Right lobe of liver (tissue), 6 donors: ENCODE results near the gene DYNC1I1. TPM values are rescaled to one million over a fixed set of nuclear protein-coding genes. Genes with fewer than 3 reads are reported as not detected.

Source experiments
- ATAC-seq, 4 donors: fragments of 200-7000 bp; cut with Tn5 transposase; one replicate each; pipeline ENCODE4 v1.9.1; 2020; ENCODE audit warnings: mild to moderate bottlenecking in 4 of 4, moderate library complexity in 4 of 4
- DNase-seq, 3 donors: peaks; one replicate each; pipeline ENCODE4 v3.0.0-alpha.2; 2020
- H3K27ac ChIP-seq, 3 donors: fragments of 200-600 bp; one replicate each; pipeline ENCODE4 v1.8.0; 2022
- H3K27me3 ChIP-seq, 2 donors: fragments of 200-600 bp; one replicate each; pipeline ENCODE4 v1.8.0; 2022
- H3K36me3 ChIP-seq, 4 donors: fragments of 200-600 bp; sonication (generic) in 1 of 4; one replicate each; pipeline versions ENCODE4 v1.5.1 to v1.8.0; 2017 to 2022; ENCODE audit warnings: control low read depth in 1 of 4
- H3K4me1 ChIP-seq, 4 donors: fragments of 200-600 bp; sonication (generic) in 1 of 4; one replicate each; pipeline versions ENCODE4 v1.5.1 to v1.8.0; 2017 to 2022; ENCODE audit warnings: control low read depth in 1 of 4
- H3K4me3 ChIP-seq, 3 donors: fragments of 200-600 bp; one replicate each; pipeline ENCODE4 v1.8.0; 2022
- H3K9me3 ChIP-seq, 4 donors: fragments of 200-600 bp; sonication (generic) in 1 of 4; one replicate each; pipeline versions ENCODE4 v1.5.1 to v1.8.0; 2017 to 2022; ENCODE audit warnings: control low read depth in 1 of 4
- POLR2A ChIP-seq: fragments of 450-650 bp; IDR thresholded peaks from one replicate; pipeline ENCODE4 v1.6.1; 2017; ENCODE audit warnings: antibody characterized with exemption, mild to moderate bottlenecking
- WGBS: methylation state at CpG from one replicate; pipeline ENCODE4 v1.1.6; 2018; ENCODE audit warnings: low coverage, low lambda C conversion rate; ENCODE audit not compliant: insufficient coverage; ENCODE audit errors: missing lambda C conversion rate; 5-methylcytosine and 5-hydroxymethylcytosine counted together
- intact Hi-C, 2 donors: fragments of 100-400 bp; cut with DNase I; formaldehyde crosslinking; loops; one replicate each; pipeline versions ENCODE4 v1.11.2 to v1.14.1; 2022
- total RNA-seq, 6 experiments: library from RNA; depleted of rRNA in 2 of 6; stranded (reverse); fragments of >200 nt in 2 of 6; fragmentation: NEBNext Ultra II Directional in 3 of 6; extraction: Animal tissue kit (Norgen Biotek cat#: 25700) in 3 of 6; gene quantifications; one replicate each; pipeline versions ENCODE4 v1.1.0 to v1.2.4, GENCODE V29; 2016 to 2023
- TF ChIP-seq, protein P1 (sequence below), 4 donors: fragments of 200-600 bp in 3 of 4; fragments of 450-650 bp in 1 of 4; IDR thresholded peaks; one replicate each; pipeline versions ENCODE4 v1.5.1 to v1.8.0; 2016 to 2022; ENCODE audit warnings: antibody characterized with exemption in 4 of 4, mild to moderate bottlenecking in 2 of 4
- donor health status: DM: no; HTN: yes; CAD: no.
- donor health status: DM: no; HTN: no; CAD: no.
- donor health status: DM: no; HTN: no; CAD: no.
- donor health status: DM: no; HTN: yes; CAD: no.
- donor health status: DM: no; HTN: yes; CAD: no.

DYNC1I1 gene
- total RNA-seq, 6 experiments from 2014 or later = 0.09 to 1.1 (median 0.62) TPM

DNA sequence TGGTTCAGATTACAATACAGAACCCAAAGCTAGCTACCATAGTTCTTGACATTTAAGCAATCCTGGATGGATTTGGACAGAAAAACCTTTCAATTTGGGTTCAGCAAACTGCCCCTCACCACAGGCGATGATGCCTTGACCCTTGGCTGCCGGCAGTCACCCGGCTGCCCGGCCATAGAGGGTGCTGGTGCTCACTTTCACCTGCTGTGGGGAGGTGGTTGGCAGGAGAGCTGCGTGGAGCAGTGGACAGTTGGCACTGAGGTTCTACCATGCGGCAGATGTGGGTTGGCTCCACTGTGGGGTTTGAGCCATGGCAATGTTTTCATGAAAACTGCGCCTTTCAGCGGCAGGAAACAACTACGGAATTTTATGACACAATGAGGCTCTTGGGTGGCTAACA, 99.5 kb downstream of the DYNC1I1 start:
- H3K27ac ChIP-seq = no peak overlapping the region
- DNase-seq (no peak), ATAC-seq (no peak)
- H3K27me3 ChIP-seq = no peaks in the 10 kb centered on the region
- no peaks in the 10 kb centered on the region for H3K9me3 ChIP-seq
- intact Hi-C loops = no loop called here
- H3K4me3 ChIP-seq = no peak overlapping the region
- no peaks in the 10 kb centered on the region for H3K4me1 ChIP-seq
- H3K36me3 ChIP-seq = no peaks in the 10 kb centered on the region
- 100% methylated on average over 3 of the region's 9 CpGs for WGBS
- TF ChIP-seq, protein P1, sequence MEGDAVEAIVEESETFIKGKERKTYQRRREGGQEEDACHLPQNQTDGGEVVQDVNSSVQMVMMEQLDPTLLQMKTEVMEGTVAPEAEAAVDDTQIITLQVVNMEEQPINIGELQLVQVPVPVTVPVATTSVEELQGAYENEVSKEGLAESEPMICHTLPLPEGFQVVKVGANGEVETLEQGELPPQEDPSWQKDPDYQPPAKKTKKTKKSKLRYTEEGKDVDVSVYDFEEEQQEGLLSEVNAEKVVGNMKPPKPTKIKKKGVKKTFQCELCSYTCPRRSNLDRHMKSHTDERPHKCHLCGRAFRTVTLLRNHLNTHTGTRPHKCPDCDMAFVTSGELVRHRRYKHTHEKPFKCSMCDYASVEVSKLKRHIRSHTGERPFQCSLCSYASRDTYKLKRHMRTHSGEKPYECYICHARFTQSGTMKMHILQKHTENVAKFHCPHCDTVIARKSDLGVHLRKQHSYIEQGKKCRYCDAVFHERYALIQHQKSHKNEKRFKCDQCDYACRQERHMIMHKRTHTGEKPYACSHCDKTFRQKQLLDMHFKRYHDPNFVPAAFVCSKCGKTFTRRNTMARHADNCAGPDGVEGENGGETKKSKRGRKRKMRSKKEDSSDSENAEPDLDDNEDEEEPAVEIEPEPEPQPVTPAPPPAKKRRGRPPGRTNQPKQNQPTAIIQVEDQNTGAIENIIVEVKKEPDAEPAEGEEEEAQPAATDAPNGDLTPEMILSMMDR (IDR thresholded peaks at IDR 0.05) = no peak
- no peak for TF ChIP-seq POLR2A

DNA sequence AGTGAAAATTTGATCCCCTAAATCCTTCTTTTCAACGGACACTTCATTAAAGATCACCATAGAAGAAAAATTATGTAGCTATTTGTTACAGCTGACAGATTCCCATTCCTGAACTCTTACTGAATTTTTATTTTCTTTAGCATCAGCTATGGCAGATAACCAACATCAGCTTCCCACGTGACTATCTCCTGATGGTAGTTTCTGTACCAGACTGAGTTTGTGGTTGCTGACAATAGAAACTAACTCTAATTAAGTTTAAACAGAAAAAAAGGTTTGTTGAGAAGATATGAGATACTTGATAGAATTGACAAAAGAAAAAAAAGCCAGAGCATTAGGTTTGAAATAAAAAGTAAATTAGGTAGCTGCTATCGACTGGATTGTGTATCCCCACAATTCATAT, 101.8 kb downstream of the DYNC1I1 start:
- H3K4me3 ChIP-seq = no peak overlapping the region
- intact Hi-C loops = no loop called here
- no peaks in the 10 kb centered on the region for H3K9me3 ChIP-seq
- DNase-seq = no peak
- H3K27me3 ChIP-seq = no peaks in the 10 kb centered on the region
- H3K27ac ChIP-seq = no peak overlapping the region
- no peak for ATAC-seq
- no peaks in the 10 kb centered on the region for H3K4me1 ChIP-seq
- H3K36me3 ChIP-seq = no peaks in the 10 kb centered on the region
- no peak for TF ChIP-seq POLR2A
- TF ChIP-seq, protein P1 (IDR thresholded peaks at IDR 0.05) = no peak
- WGBS = 71% methylated on average over 3 of the region's 3 CpGs

DNA sequence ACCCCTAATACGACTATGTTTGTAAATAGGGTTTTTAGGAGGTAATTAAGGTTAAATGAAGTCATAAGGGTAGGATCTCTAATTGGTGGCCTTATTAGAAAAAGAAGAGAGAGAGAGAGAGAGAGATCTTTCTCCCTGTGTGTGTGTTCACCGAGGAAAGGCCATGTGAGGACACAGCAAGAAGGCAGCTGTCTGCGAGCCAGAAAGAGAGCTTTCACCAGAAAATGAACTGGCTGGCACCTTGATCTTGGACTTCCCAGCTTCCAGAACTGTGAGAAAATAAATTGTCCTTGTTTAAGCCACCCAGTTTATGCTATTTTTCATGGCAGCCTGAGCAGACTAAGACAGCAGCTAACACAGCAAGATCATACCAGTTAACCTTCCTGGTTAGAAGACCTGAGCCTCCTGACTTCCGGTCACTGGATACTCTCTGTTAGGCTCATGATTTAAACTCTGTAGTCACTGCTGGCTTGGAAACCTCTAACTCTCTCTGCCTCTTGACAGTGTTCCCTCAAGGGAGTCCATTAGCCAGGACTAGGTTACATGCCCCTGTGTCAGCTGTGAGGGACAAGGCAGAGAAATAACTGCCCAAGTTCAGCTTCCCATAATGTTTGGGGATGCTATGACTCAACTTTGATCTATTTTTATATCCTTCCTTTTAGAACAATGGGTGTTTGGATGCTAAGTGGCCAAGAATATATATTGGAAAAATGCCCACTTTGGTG, 102.3 kb downstream of the DYNC1I1 start:
- Histone ChIP-seq H3K4me1 (no peaks in the 10 kb centered on the region), H3K4me3 (no peak overlapping the region), H3K36me3 (no peaks in the 10 kb centered on the region), H3K9me3 (no peaks in the 10 kb centered on the region), H3K27me3 (no peaks in the 10 kb centered on the region), H3K27ac (no peak overlapping the region)
- no peak for TF ChIP-seq POLR2A
- TF ChIP-seq, protein P1 (IDR thresholded peaks at IDR 0.05) = no peak
- no peak for DNase-seq
- WGBS = 72% methylated on average over 2 of the region's 4 CpGs
- peak in 1 of 4 donors; percentile 37 for ATAC-seq
- intact Hi-C loops = no loop called here

DNA sequence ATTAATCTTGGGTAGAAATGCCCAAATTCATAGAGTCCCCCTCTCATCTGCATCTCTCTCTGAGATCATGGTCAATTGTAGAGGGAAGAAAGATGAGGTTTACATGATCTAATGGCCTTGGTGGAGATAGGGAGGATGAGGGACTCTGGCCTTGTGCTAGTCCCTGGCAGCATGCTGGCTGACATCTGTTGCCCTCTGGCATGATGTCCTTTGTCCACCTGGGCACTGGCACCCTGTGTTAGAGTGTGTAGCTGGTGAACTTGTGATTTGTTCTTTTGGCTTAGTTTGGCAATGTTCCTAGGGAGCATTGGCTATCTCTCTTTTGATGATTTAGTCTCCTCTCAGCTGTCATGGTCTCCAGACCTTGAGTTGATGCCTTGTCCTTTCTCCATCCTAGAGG, 103.2 kb downstream of the DYNC1I1 start:
- H3K4me1 ChIP-seq = no peaks in the 10 kb centered on the region
- intact Hi-C loops = no loop called here
- ATAC-seq = peak; percentile 27 to 99 (median 60)
- no peak overlapping the region for H3K27ac ChIP-seq
- TF ChIP-seq, protein P1 (IDR thresholded peaks at IDR 0.05) = no peak
- no peak for TF ChIP-seq POLR2A
- H3K4me3 ChIP-seq = no peak overlapping the region
- no peaks in the 10 kb centered on the region for H3K27me3 ChIP-seq
- H3K9me3 ChIP-seq = no peaks in the 10 kb centered on the region
- DNase-seq = peak in 2 of 3 donors; percentile 65 to 86
- no peaks in the 10 kb centered on the region for H3K36me3 ChIP-seq

DNA sequence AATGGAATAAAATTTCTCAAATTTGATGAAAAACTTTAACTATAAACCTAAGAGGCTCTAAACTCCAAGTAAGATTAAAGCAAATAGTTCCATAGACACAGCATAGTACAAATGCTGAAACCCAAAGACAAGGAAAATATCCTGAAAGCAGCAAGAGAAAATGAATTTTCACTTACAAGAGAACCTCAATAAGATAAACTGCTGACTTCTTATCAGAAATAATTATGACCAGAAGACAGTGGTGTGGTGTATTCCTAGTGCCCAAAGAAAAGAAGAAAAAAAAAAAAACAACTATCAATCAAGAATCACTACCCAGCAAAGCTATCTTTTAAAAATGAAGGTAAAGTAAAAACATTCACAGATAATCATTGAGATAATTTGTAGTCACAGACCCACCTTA, 106.3 kb downstream of the DYNC1I1 start:
- Histone ChIP-seq H3K9me3 (no peaks in the 10 kb centered on the region), H3K27ac (no peak overlapping the region), H3K4me3 (no peak overlapping the region), H3K36me3 (no peaks in the 10 kb centered on the region), H3K27me3 (no peaks in the 10 kb centered on the region), H3K4me1 (no peaks in the 10 kb centered on the region)
- DNase-seq = no peak
- intact Hi-C loops = no loop called here
- TF ChIP-seq, protein P1 (IDR thresholded peaks at IDR 0.05) = no peak
- no peak for TF ChIP-seq POLR2A
- no peak for ATAC-seq
